Neural progenitor cell (in vitro differentiated cells): Measurements from ENCODE around the gene MBP. TPM values are rescaled to one million over a fixed set of nuclear protein-coding genes. Genes with fewer than 3 reads are reported as not detected.

ENCODE experiments used
- DNase-seq: peaks from one replicate; pipeline ENCODE4 v3.0.0-alpha.2; 2016; ENCODE audit warnings: low spot score
- H2AFZ ChIP-seq: fragments of 200-600 bp; sonication (generic); replicated peaks from 2 replicates; pipeline ENCODE4 v1.6.1; 2016; ENCODE audit warnings: antibody characterized with exemption
- H3F3A ChIP-seq: fragments of 200-600 bp; sonication (generic); 2 replicates; pipeline ENCODE4 v1.6.1; 2016; ENCODE audit warnings: antibody characterized with exemption, low read depth
- H3K27ac ChIP-seq: fragments of 200-600 bp; sonication (generic); 2 replicates; pipeline ENCODE4 v1.5.1; 2016; ENCODE audit warnings: mild to moderate bottlenecking
- H3K27me3 ChIP-seq: fragments of 200-600 bp; sonication (generic); 2 replicates; pipeline ENCODE4 v1.6.1; 2016; ENCODE audit warnings: mild to moderate bottlenecking, moderate library complexity
- H3K36me3 ChIP-seq: fragments of 200-600 bp; sonication (generic); 2 replicates; pipeline ENCODE4 v1.5.1; 2016
- H3K4me1 ChIP-seq: fragments of 200-600 bp; sonication (generic); 2 replicates; pipeline ENCODE4 v1.6.1; 2016; ENCODE audit warnings: mixed run types
- H3K4me2 ChIP-seq: fragments of 200-600 bp; sonication (generic); 2 replicates; pipeline ENCODE4 v1.6.1; 2016
- H3K4me3 ChIP-seq: fragments of 200-600 bp; sonication (generic); 2 replicates; pipeline ENCODE4 v1.5.1; 2016
- H3K79me2 ChIP-seq: fragments of 200-600 bp; sonication (generic); 2 replicates; pipeline ENCODE4 v1.6.1; 2016; ENCODE audit warnings: low read depth
- H3K9ac ChIP-seq: fragments of 200-600 bp; sonication (generic); 2 replicates; pipeline ENCODE4 v1.6.1; 2016
- H3K9me3 ChIP-seq: fragments of 200-600 bp; sonication (generic); 2 replicates; pipeline ENCODE4 v1.5.1; 2016; ENCODE audit warnings: low read depth
- H4K20me1 ChIP-seq: fragments of 200-600 bp; sonication (generic); 2 replicates; pipeline ENCODE4 v1.6.1; 2016; ENCODE audit warnings: low read depth
- H3K27ac Mint-ChIP-seq: 3 replicates; pipeline ENCODE4 v1.8.0; 2021; ENCODE audit warnings: mixed read lengths
- H3K27me3 Mint-ChIP-seq: 2 replicates; pipeline ENCODE4 v1.8.0; 2022; ENCODE audit warnings: low read depth, mild to moderate bottlenecking, inconsistent platforms, moderate library complexity, mixed read lengths; ENCODE audit not compliant: insufficient read depth
- H3K36me3 Mint-ChIP-seq: 3 replicates; pipeline ENCODE4 v1.8.0; 2021; ENCODE audit warnings: mixed read lengths
- H3K4me1 Mint-ChIP-seq: 3 replicates; pipeline ENCODE4 v1.8.0; 2021; ENCODE audit warnings: mixed read lengths
- H3K4me3 Mint-ChIP-seq: 3 replicates; pipeline ENCODE4 v1.8.0; 2021; ENCODE audit warnings: mild to moderate bottlenecking, moderate library complexity, mixed read lengths
- H3K9me3 Mint-ChIP-seq: 3 replicates; pipeline ENCODE4 v1.8.0; 2020; ENCODE audit warnings: mixed read lengths
- EZH2 ChIP-seq: fragments of 200-600 bp; sonication (generic); IDR thresholded peaks from 2 replicates; pipeline ENCODE4 v1.6.1; 2017; ENCODE audit warnings: antibody characterized with exemption, mild to moderate bottlenecking, moderate library complexity
- EZH2phosphoT487 ChIP-seq: fragments of 200-600 bp; sonication (generic); IDR thresholded peaks from 2 replicates; pipeline ENCODE4 v1.6.1; 2017; ENCODE audit warnings: antibody characterized with exemption
- total RNA-seq: library from RNA; depleted of rRNA; stranded (reverse); fragments of >200 nt; gene quantifications from 2 replicates; pipeline ENCODE4 v1.2.3, GENCODE V29; 2015; ENCODE audit warnings: low replicate concordance
- TF ChIP-seq, protein P1 (sequence below): fragments of 200-600 bp; sonication (generic); IDR thresholded peaks from 2 replicates; pipeline ENCODE4 v1.5.1; 2017; ENCODE audit warnings: antibody characterized with exemption, mild to moderate bottlenecking

The MBP gene
- total RNA-seq, 1 donor from 2014 or later = 0.64 TPM

DNA sequence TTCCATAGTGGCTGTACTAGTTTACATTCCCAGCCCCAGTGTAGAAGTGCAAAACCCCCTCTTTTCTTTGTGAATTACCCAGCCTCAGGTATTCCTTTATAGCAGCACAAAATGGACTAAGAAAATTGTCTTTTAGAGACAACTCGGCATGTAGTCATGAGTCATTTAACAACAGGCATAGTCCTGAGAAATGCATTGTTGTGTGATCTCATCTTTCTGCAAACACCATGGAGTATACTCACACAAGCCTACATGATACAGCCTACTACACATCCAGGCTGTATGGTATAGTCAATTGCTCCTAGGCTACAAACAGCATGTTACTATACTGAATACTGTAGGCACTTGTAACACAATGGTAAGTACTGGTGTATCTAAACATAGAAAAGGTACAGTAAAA lies 44.4 kb upstream of the MBP start:
- H3K4me2 ChIP-seq = no peak overlapping the region
- H3K4me1 ChIP-seq = no peaks in the 10 kb centered on the region
- H3K36me3 Mint-ChIP-seq = no peaks in the 10 kb centered on the region
- no peak overlapping the region for H3K4me3 ChIP-seq
- no peaks in the 10 kb centered on the region for H3F3A ChIP-seq
- no peak overlapping the region for H3K9ac ChIP-seq
- no peak for DNase-seq
- no peaks in the 10 kb centered on the region for H3K36me3 ChIP-seq
- no peaks in the 10 kb centered on the region for H3K9me3 Mint-ChIP-seq
- H3K27me3 ChIP-seq = no peaks in the 10 kb centered on the region
- no peaks in the 10 kb centered on the region for H3K79me2 ChIP-seq
- TF ChIP-seq, protein P1, sequence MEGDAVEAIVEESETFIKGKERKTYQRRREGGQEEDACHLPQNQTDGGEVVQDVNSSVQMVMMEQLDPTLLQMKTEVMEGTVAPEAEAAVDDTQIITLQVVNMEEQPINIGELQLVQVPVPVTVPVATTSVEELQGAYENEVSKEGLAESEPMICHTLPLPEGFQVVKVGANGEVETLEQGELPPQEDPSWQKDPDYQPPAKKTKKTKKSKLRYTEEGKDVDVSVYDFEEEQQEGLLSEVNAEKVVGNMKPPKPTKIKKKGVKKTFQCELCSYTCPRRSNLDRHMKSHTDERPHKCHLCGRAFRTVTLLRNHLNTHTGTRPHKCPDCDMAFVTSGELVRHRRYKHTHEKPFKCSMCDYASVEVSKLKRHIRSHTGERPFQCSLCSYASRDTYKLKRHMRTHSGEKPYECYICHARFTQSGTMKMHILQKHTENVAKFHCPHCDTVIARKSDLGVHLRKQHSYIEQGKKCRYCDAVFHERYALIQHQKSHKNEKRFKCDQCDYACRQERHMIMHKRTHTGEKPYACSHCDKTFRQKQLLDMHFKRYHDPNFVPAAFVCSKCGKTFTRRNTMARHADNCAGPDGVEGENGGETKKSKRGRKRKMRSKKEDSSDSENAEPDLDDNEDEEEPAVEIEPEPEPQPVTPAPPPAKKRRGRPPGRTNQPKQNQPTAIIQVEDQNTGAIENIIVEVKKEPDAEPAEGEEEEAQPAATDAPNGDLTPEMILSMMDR = no peak
- TF ChIP-seq EZH2phosphoT487 (no peak), EZH2 (no peak)
- no peak overlapping the region for H3K27ac Mint-ChIP-seq
- H3K27me3 Mint-ChIP-seq = peaks cover 2% of the 10 kb centered on the region
- H3K4me1 Mint-ChIP-seq = no peaks in the 10 kb centered on the region
- H4K20me1 ChIP-seq = no peaks in the 10 kb centered on the region
- no peak overlapping the region for H3K4me3 Mint-ChIP-seq
- no peak overlapping the region for H2AFZ ChIP-seq
- H3K27ac ChIP-seq = no peak overlapping the region
- H3K9me3 ChIP-seq = no peaks in the 10 kb centered on the region

- Mint-ChIP-seq H3K36me3 (no peaks in the 10 kb centered on the region), H3K4me3 (no peak overlapping the region), H3K27me3 (peaks cover 9% of the 10 kb centered on the region), H3K27ac (no peak overlapping the region), H3K9me3 (no peaks in the 10 kb centered on the region), H3K4me1 (peaks cover 12% of the 10 kb centered on the region)
- Histone ChIP-seq H3K27ac (no peak overlapping the region), H3K4me3 (no peak overlapping the region), H2AFZ (no peak overlapping the region), H3K27me3 (no peaks in the 10 kb centered on the region), H4K20me1 (no peaks in the 10 kb centered on the region), H3K4me2 (no peak overlapping the region), H3K4me1 (no peaks in the 10 kb centered on the region), H3K9ac (no peak overlapping the region), H3K9me3 (no peaks in the 10 kb centered on the region), H3F3A (no peaks in the 10 kb centered on the region), H3K36me3 (no peaks in the 10 kb centered on the region), H3K79me2 (no peaks in the 10 kb centered on the region)
- DNase-seq = no peak
- TF ChIP-seq EZH2phosphoT487 (no peak), EZH2 (no peak)
- TF ChIP-seq, protein P1 = no peak
These were observed 40.9 kb upstream of the MBP start for GRCh38 chr18:77173275-77174030.

DNA sequence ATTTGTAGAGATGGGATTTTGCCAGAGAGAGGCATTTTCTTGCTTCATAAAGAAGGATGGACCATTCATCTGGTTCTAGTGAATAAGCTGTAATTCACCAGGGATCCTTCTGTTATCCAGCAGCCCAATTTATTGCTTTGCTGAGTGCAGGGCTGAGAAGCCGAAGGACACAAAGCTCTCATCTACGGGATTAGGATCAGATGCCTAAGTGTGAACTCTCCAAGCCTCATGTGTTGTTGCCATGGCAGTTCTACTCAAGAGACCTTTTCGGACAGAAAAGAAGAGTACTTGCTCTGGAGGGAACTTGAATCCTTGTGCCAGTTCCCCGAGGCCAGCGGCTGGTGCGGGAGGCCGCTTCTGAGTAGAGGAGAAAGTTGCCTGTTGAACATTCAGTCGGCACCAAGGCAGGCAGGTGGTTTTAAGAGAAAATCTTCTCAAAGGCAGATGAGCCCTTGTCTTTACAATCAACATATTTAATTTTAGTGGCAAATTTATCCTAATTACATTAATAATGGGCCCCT lies 38.4 kb upstream of the MBP start:
- Mint-ChIP-seq H3K27me3 (peaks cover 9% of the 10 kb centered on the region), H3K27ac (peak overlapping the region; percentile 86), H3K4me1 (peaks cover 34% of the 10 kb centered on the region), H3K9me3 (no peaks in the 10 kb centered on the region), H3K4me3 (no peak overlapping the region), H3K36me3 (no peaks in the 10 kb centered on the region)
- H3K4me1 ChIP-seq = peaks cover 11% of the 10 kb centered on the region
- DNase-seq = peak; percentile 17
- H3K9me3 ChIP-seq = no peaks in the 10 kb centered on the region
- no peaks in the 10 kb centered on the region for H3K27me3 ChIP-seq
- H3K36me3 ChIP-seq = no peaks in the 10 kb centered on the region
- H2AFZ ChIP-seq = no peak overlapping the region
- H3K9ac ChIP-seq = no peak overlapping the region
- no peak overlapping the region for H3K4me2 ChIP-seq
- no peaks in the 10 kb centered on the region for H3F3A ChIP-seq
- no peaks in the 10 kb centered on the region for H3K79me2 ChIP-seq
- no peaks in the 10 kb centered on the region for H4K20me1 ChIP-seq
- TF ChIP-seq EZH2phosphoT487 (no peak), EZH2 (no peak)
- TF ChIP-seq, protein P1 = no peak
- H3K4me3 ChIP-seq = no peak overlapping the region
- H3K27ac ChIP-seq = no peak overlapping the region
